HFFc6 (cell line): Measurements from ENCODE around the gene CRX. TPM values are rescaled to one million over a fixed set of nuclear protein-coding genes. Genes with fewer than 3 reads are reported as not detected.
A peak's percentile ranks its signal among the peaks of the same experiment; 100 is the strongest.
"Not testable (repeated sequence)": the region's sequence is repeated elsewhere in the genome, so short reads cannot be mapped to it uniquely, and the experiment has no call there.

ENCODE experiments used
- DNase-seq: peaks from one replicate; pipeline ENCODE4 v3.0.0-alpha.2; 2018
- H3K27ac Mint-ChIP-seq: 2 replicates; pipeline ENCODE4 v1.8.0; 2020; ENCODE audit warnings: mild to moderate bottlenecking, mixed read lengths
- H3K27me3 Mint-ChIP-seq: 2 replicates; pipeline ENCODE4 v1.8.0; 2021; ENCODE audit warnings: mild to moderate bottlenecking, moderate library complexity, mixed read lengths; ENCODE audit not compliant: insufficient read depth
- H3K36me3 Mint-ChIP-seq: 2 replicates; pipeline ENCODE4 v1.8.0; 2021; ENCODE audit warnings: low read depth, mixed read lengths
- H3K4me1 Mint-ChIP-seq: 2 replicates; pipeline ENCODE4 v1.8.0; 2020; ENCODE audit warnings: low read depth, mixed read lengths
- H3K4me3 Mint-ChIP-seq: 2 replicates; pipeline ENCODE4 v1.8.0; 2020; ENCODE audit warnings: mild to moderate bottlenecking, moderate library complexity, mixed read lengths
- H3K9me3 Mint-ChIP-seq: 2 replicates; pipeline ENCODE4 v1.8.0; 2020; ENCODE audit warnings: mild to moderate bottlenecking, mixed read lengths
- CTCF ChIP-seq: fragments of 200-600 bp; sonication (generic); IDR thresholded peaks from 2 replicates; pipeline ENCODE4 v1.5.0; 2021; ENCODE audit warnings: antibody characterized with exemption, mild to moderate bottlenecking
- long read RNA-seq: library from polyadenylated mRNA; unstranded; transcript quantifications from one replicate; pipeline ENCODE4 v2.0.0, GENCODE V29; 2019
- total RNA-seq, 6 experiments: library from RNA; stranded (reverse); fragmentation: NEBNext Ultra II Directional; extraction: Animal tissue kit (Norgen Biotek cat#: 25700); gene quantifications; 2 replicates in 1 of 6; 3 replicates in 5 of 6; pipeline ENCODE4 v1.2.3, GENCODE V29; 2021

CRX gene
- total RNA-seq = not detected
- long read RNA-seq = 0 reads

- H3K27ac Mint-ChIP-seq = no peak within 1 kb of the TSS
- no peaks in the 10 kb centered on the region for H3K36me3 Mint-ChIP-seq
- H3K27me3 Mint-ChIP-seq = peaks cover 44% of the 10 kb centered on the region
- H3K9me3 Mint-ChIP-seq = peaks cover 3% of the 10 kb centered on the region
- no peak within 1 kb of the TSS for H3K4me3 Mint-ChIP-seq
- no peak for DNase-seq
- no peak for TF ChIP-seq CTCF
- no peaks in the 10 kb centered on the region for H3K4me1 Mint-ChIP-seq
These were observed at the start of gene CRX for GRCh38 chr19:47821460-47822020. CRX (plus strand) TSS chr19:47821937; CDS start chr19:47834444, 12,507 bp downstream.

GRCh38 chr19:47776568-47776967 lies 45.2 kb upstream of the CRX start:
- Mint-ChIP-seq H3K36me3 (peaks cover 9% of the 10 kb centered on the region), H3K9me3 (no peaks in the 10 kb centered on the region), H3K27me3 (no peaks in the 10 kb centered on the region), H3K27ac (no peak overlapping the region), H3K4me3 (no peak overlapping the region), H3K4me1 (peaks cover 21% of the 10 kb centered on the region)
- no peak for DNase-seq
- TF ChIP-seq CTCF = no peak

GRCh38 chr19:47777245-47778048 lies 44.3 kb upstream of the CRX start:
- H3K27me3 Mint-ChIP-seq, DNase-seq, H3K9me3 Mint-ChIP-seq: not testable (repeated sequence)
- H3K36me3 Mint-ChIP-seq = peaks cover 18% of the 10 kb centered on the region
- peak overlapping the region; percentile 86; the same call in 1 of the 2 replicates for H3K27ac Mint-ChIP-seq
- peak overlapping the region; percentile 95 for H3K4me3 Mint-ChIP-seq
- peaks cover 25% of the 10 kb centered on the region for H3K4me1 Mint-ChIP-seq

GRCh38 chr19:47778049-47778953 lies 43.4 kb upstream of the CRX start, which contains the start of gene SELENOW:
SELENOW (plus strand) TSS chr19:47778703; CDS start chr19:47778786, 83 bp downstream.
- no peak for TF ChIP-seq CTCF
- peak; percentile 30 for DNase-seq
- H3K36me3 Mint-ChIP-seq = peaks cover 21% of the 10 kb centered on the region
- H3K27me3 Mint-ChIP-seq = no peaks in the 10 kb centered on the region
- H3K4me1 Mint-ChIP-seq = peaks cover 25% of the 10 kb centered on the region
- peak within 1 kb of the TSS; percentile 86 for H3K27ac Mint-ChIP-seq
- no peaks in the 10 kb centered on the region for H3K9me3 Mint-ChIP-seq
- H3K4me3 Mint-ChIP-seq = peak within 1 kb of the TSS; percentile 95

GRCh38 chr19:47778954-47779351 lies 42.8 kb upstream of the CRX start:
- no peaks in the 10 kb centered on the region; the same call in 1 of the 2 replicates for H3K27me3 Mint-ChIP-seq
- H3K27ac Mint-ChIP-seq = peak overlapping the region; percentile 62
- no peaks in the 10 kb centered on the region for H3K9me3 Mint-ChIP-seq
- no peak for DNase-seq
- H3K36me3 Mint-ChIP-seq = peaks cover 24% of the 10 kb centered on the region
- peaks cover 25% of the 10 kb centered on the region for H3K4me1 Mint-ChIP-seq
- no peak for TF ChIP-seq CTCF
- H3K4me3 Mint-ChIP-seq = peak overlapping the region; percentile 95
